NOMO-1 treated with dmso at 0.1 percent for 144 hours (cell line): Measurements from ENCODE around the gene CLTA.
"Not testable (repeated sequence)": the region's sequence is repeated elsewhere in the genome, so short reads cannot be mapped to it uniquely, and the experiment has no call there.

Experiments used
- DNase-seq: peaks from one replicate; lab custom pipeline; 2025; ENCODE audit not compliant: unreplicated experiment; lab: John Stamatoyannopoulos, UW

CLTA gene

GRCh38 chr9:36237230-36237629 is 46.5 kb downstream of the CLTA start:
- no peak for DNase-seq

- not testable (repeated sequence) for DNase-seq
Measured at GRCh38 chr9:36239205-36239604, 48.5 kb downstream of the CLTA start.

- DNase-seq = not testable (repeated sequence)
Measured at GRCh38 chr9:36239675-36240074, 49.0 kb downstream of the CLTA start.

- no peak for DNase-seq
Measured at GRCh38 chr9:36245906-36246305, 55.2 kb downstream of the CLTA start.

GRCh38 chr9:36247356-36247755 is 56.6 kb downstream of the CLTA start:
- no peak for DNase-seq

GRCh38 chr9:36248061-36248460 is 57.3 kb downstream of the CLTA start:
- DNase-seq = not testable (repeated sequence)

- DNase-seq = no peak
Measured at GRCh38 chr9:36249189-36249588, 58.5 kb downstream of the CLTA start.

- no peak for DNase-seq
Measured at GRCh38 chr9:36250079-36250478, 59.4 kb downstream of the CLTA start.

- DNase-seq = no peak
Measured at GRCh38 chr9:36251428-36251827, 60.7 kb downstream of the CLTA start.

- DNase-seq = peak; percentile 98
Measured at GRCh38 chr9:36258208-36258995, 67.7 kb downstream of the CLTA start, which contains the start of gene GNE. Gene GNE (minus strand): TSS chr9:36258448. CDS start chr9:36249355, 9,093 bp downstream.

GRCh38 chr9:36258996-36259533 is 68.3 kb downstream of the CLTA start:
- DNase-seq = no peak
